Activated naive CD4-positive, alpha-beta T cell treated with anti-CD3 and anti-CD28 coated beads, Interleukin-2, amount 50 U/mL, for 72 hours (primary cell): ENCODE data around the gene GMPR2. TPM values are rescaled to one million over a fixed set of nuclear protein-coding genes. Genes with fewer than 3 reads are reported as not detected.
"Not testable (repeated sequence)": the region's sequence is repeated elsewhere in the genome, so short reads cannot be mapped to it uniquely, and the experiment has no call there.

ENCODE experiments used
- ATAC-seq, 2 donors: fragments of 150-1000 bp; cut with Tn5 transposase; 2 replicates each; pipeline ENCODE4 v1.10.0; 2021; ENCODE audit warnings: mild to moderate bottlenecking in 2 of 2, moderate library complexity in 2 of 2
- DNase-seq, 2 donors: peaks; one replicate each; pipeline ENCODE4 v3.0.0; 2021 to 2022; ENCODE audit warnings: low spot score in 2 of 2
- H3K27ac Mint-ChIP-seq, 2 donors: one replicate each; pipeline ENCODE4 v1.8.0; 2022; ENCODE audit warnings: mild to moderate bottlenecking in 2 of 2, mixed read lengths in 2 of 2
- H3K36me3 Mint-ChIP-seq, 2 donors: one replicate each; pipeline ENCODE4 v1.8.0; 2022; ENCODE audit warnings: mixed read lengths in 2 of 2
- H3K9me3 Mint-ChIP-seq, 2 donors: one replicate each; pipeline ENCODE4 v1.8.0; 2022; ENCODE audit warnings: mixed read lengths in 2 of 2
- total RNA-seq, 2 donors: library from RNA; stranded (reverse); gene quantifications; one replicate each; pipeline ENCODE4 v1.2.3, GENCODE V29; 2022

The GMPR2 gene
- total RNA-seq, 2 donors from 2014 or later, result 62.6 to 106 TPM

- H3K9me3 Mint-ChIP-seq, result no peaks in the 10 kb centered on the region
- peak overlapping the region; percentile 96 to 98 for H3K27ac Mint-ChIP-seq
- ATAC-seq (no peak), DNase-seq (no peak)
- H3K36me3 Mint-ChIP-seq, result peaks cover 18 to 32% of the 10 kb centered on the region in 2 donors
Observed at GRCh38 chr14:24213866-24214662, 18.7 kb upstream of the GMPR2 start.

GRCh38 chr14:24215495-24216344 is 17.0 kb upstream of the GMPR2 start, which contains the start of gene MDP1:
MDP1 (minus strand) TSS chr14:24216066; CDS start chr14:24215955, 111 bp downstream.
- Mint-ChIP-seq H3K27ac (peak within 1 kb of the TSS; percentile 90 to 95), H3K36me3 (peaks cover 9 to 23% of the 10 kb centered on the region in 2 donors), H3K9me3 (no peaks in the 10 kb centered on the region)
- ATAC-seq, result peak; percentile 73 to 74
- peak; percentile 78 to 82 for DNase-seq

- Mint-ChIP-seq H3K36me3 (peaks cover 5 to 17% of the 10 kb centered on the region in 2 donors), H3K27ac (peak overlapping the region; percentile 90 to 95), H3K9me3 (no peaks in the 10 kb centered on the region)
- DNase-seq, result no peak
- no peak for ATAC-seq
Observed at GRCh38 chr14:24216345-24216699, 16.4 kb upstream of the GMPR2 start.

GRCh38 chr14:24216876-24217275 is 15.9 kb upstream of the GMPR2 start:
- not testable (repeated sequence) for H3K9me3 Mint-ChIP-seq, ATAC-seq, H3K27ac Mint-ChIP-seq, DNase-seq
- H3K36me3 Mint-ChIP-seq, result peaks cover 0 to 11% of the 10 kb centered on the region in 2 donors

- Mint-ChIP-seq H3K36me3 (no peaks in the 10 kb centered on the region), H3K9me3 (no peaks in the 10 kb centered on the region), H3K27ac (no peak overlapping the region)
- DNase-seq (no peak), ATAC-seq (no peak)
Observed at GRCh38 chr14:24219080-24219479, 13.6 kb upstream of the GMPR2 start.

GRCh38 chr14:24219521-24219920 is 13.2 kb upstream of the GMPR2 start:
- no peaks in the 10 kb centered on the region for H3K9me3 Mint-ChIP-seq
- ATAC-seq (no peak), DNase-seq (no peak)
- H3K36me3 Mint-ChIP-seq, result no peaks in the 10 kb centered on the region
- H3K27ac Mint-ChIP-seq, result no peak overlapping the region

GRCh38 chr14:24222987-24223386 is 9.7 kb upstream of the GMPR2 start:
- not testable (repeated sequence) for H3K9me3 Mint-ChIP-seq, DNase-seq, H3K36me3 Mint-ChIP-seq, ATAC-seq, H3K27ac Mint-ChIP-seq

- DNase-seq (no peak), ATAC-seq (no peak)
- H3K9me3 Mint-ChIP-seq, result no peaks in the 10 kb centered on the region
- H3K27ac Mint-ChIP-seq, result no peak overlapping the region
- peaks cover 0 to 6% of the 10 kb centered on the region in 2 donors for H3K36me3 Mint-ChIP-seq
Observed at GRCh38 chr14:24224618-24225071, 8.1 kb upstream of the GMPR2 start.

- no peak for DNase-seq
- Mint-ChIP-seq H3K27ac (no peak overlapping the region), H3K9me3 (no peaks in the 10 kb centered on the region), H3K36me3 (peaks cover 0 to 6% of the 10 kb centered on the region in 2 donors)
- no peak for ATAC-seq
Observed at GRCh38 chr14:24226473-24226872, 6.3 kb upstream of the GMPR2 start.

GRCh38 chr14:24228902-24229301 is 3.8 kb upstream of the GMPR2 start:
- DNase-seq (no peak), ATAC-seq (no peak)
- Mint-ChIP-seq H3K9me3 (no peaks in the 10 kb centered on the region), H3K36me3 (peaks cover 0 to 26% of the 10 kb centered on the region in 2 donors), H3K27ac (peak overlapping the region; percentile 49 to 84)

- DNase-seq (peak in 1 of 2 donors; percentile 21), ATAC-seq (peak; percentile 6 to 13)
- H3K9me3 Mint-ChIP-seq, result no peaks in the 10 kb centered on the region
- peaks cover 10 to 47% of the 10 kb centered on the region in 2 donors for H3K36me3 Mint-ChIP-seq
- peak overlapping the region; percentile 94 to 96 for H3K27ac Mint-ChIP-seq
Observed at GRCh38 chr14:24231263-24232120, 1.2 kb upstream of the GMPR2 start.

GRCh38 chr14:24232121-24232644 is 546 bp upstream of the GMPR2 start, which contains the start of gene NEDD8:
NEDD8 (minus strand) TSS chr14:24232367; CDS start chr14:24232267, 100 bp downstream.
- H3K36me3 Mint-ChIP-seq, result peaks cover 16 to 51% of the 10 kb centered on the region in 2 donors
- ATAC-seq, result peak; percentile 86 to 95

GRCh38 chr14:24233538-24233866 is 773 bp downstream of the GMPR2 start:
- H3K36me3 Mint-ChIP-seq, result peaks cover 24 to 58% of the 10 kb centered on the region in 2 donors
- no peaks in the 10 kb centered on the region for H3K9me3 Mint-ChIP-seq
- peak in 1 of 2 donors; percentile 53 for DNase-seq
- H3K27ac Mint-ChIP-seq, result peak overlapping the region; percentile 94 to 96
- peak in 1 of 2 donors; percentile 49 for ATAC-seq

More at GRCh38 chr14:24232121-24232644, 546 bp upstream of the GMPR2 start, which contains the start of gene NEDD8:
- no peaks in the 10 kb centered on the region for H3K9me3 Mint-ChIP-seq
- DNase-seq, result peak; percentile 86
- H3K27ac Mint-ChIP-seq, result peak within 1 kb of the TSS; percentile 94 to 96

- Mint-ChIP-seq H3K27ac (peak overlapping the region; percentile 20 to 96), H3K9me3 (no peaks in the 10 kb centered on the region), H3K36me3 (peaks cover 24 to 62% of the 10 kb centered on the region in 2 donors)
- DNase-seq, result no peak
- ATAC-seq, result no peak
Observed at GRCh38 chr14:24234095-24235005, 1.6 kb downstream of the GMPR2 start.
